Body of pancreas (tissue), 4 donors: ENCODE data around the gene APBA2.

Source experiments
- POLR2A ChIP-seq, 3 donors: fragments of 450-650 bp; IDR thresholded peaks; one replicate each; pipeline ENCODE4 v1.6.1; 2016; ENCODE audit warnings: antibody characterized with exemption in 3 of 3, mild to moderate bottlenecking in 2 of 3
- TF ChIP-seq, protein P1 (sequence below), 7 experiments: fragments of 450-650 bp in 4 of 7; fragments of 200-600 bp in 3 of 7; sonication (generic) in 3 of 7; IDR thresholded peaks; one replicate each; pipeline ENCODE4 v1.5.1; 2016 to 2019; ENCODE audit warnings: antibody characterized with exemption in 7 of 7

DNA sequence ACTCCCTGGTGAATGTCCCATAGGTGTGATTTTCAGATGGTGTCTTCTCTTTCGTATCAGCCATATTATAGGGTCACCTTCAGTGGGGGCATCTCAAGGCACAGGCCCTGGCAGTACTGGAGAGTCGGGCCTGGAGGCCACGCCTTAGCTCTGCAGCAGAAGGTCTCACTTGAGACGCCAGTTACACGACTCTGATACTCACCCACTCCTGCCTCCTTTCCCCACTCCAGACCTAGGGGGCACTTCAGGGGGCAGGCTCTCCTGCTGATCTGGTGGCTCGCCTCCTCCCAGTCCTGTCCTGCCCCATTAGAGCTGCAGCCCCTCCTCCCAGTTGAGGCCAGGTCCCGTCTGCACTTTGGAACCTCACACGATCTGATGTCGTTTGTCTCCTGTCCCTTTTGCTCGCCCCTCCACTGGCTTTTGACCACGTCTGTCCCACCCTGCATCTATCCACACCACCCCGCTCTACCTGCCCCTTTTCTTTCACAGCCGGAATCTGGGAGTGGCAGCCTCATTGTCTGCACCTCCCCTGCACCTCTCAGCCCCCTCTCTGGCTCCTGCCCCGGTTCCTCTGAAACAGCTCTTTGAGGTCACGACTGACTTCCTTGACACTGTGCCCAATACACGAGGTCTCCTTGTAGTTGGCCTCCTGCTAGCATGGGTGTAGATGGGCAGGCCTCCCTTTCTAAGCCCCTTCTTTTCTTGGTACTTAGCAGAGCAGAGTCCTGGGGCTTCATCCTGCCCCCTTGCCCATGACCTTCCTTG is 201.9 kb downstream of the APBA2 start:
- TF ChIP-seq, protein P1, sequence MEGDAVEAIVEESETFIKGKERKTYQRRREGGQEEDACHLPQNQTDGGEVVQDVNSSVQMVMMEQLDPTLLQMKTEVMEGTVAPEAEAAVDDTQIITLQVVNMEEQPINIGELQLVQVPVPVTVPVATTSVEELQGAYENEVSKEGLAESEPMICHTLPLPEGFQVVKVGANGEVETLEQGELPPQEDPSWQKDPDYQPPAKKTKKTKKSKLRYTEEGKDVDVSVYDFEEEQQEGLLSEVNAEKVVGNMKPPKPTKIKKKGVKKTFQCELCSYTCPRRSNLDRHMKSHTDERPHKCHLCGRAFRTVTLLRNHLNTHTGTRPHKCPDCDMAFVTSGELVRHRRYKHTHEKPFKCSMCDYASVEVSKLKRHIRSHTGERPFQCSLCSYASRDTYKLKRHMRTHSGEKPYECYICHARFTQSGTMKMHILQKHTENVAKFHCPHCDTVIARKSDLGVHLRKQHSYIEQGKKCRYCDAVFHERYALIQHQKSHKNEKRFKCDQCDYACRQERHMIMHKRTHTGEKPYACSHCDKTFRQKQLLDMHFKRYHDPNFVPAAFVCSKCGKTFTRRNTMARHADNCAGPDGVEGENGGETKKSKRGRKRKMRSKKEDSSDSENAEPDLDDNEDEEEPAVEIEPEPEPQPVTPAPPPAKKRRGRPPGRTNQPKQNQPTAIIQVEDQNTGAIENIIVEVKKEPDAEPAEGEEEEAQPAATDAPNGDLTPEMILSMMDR (IDR thresholded peaks at IDR 0.05): no peak
- no peak for TF ChIP-seq POLR2A (IDR thresholded peaks at IDR 0.05)
